NCI-H1417 treated with DMSO at 0.1 percent for 48 hours (cell line): Measurements from ENCODE around the gene SLC44A2.
A peak's percentile ranks its signal among the peaks of the same experiment; 100 is the strongest.

Source experiments
- DNase-seq: peaks from one replicate; lab custom pipeline; 2025; lab: John Stamatoyannopoulos, UW

The SLC44A2 gene

GRCh38 chr19:10615429-10616023, 9.8 kb upstream of the SLC44A2 start:
- no peak for DNase-seq

GRCh38 chr19:10617409-10618121, 7.8 kb upstream of the SLC44A2 start:
- DNase-seq, result no peak

DNA sequence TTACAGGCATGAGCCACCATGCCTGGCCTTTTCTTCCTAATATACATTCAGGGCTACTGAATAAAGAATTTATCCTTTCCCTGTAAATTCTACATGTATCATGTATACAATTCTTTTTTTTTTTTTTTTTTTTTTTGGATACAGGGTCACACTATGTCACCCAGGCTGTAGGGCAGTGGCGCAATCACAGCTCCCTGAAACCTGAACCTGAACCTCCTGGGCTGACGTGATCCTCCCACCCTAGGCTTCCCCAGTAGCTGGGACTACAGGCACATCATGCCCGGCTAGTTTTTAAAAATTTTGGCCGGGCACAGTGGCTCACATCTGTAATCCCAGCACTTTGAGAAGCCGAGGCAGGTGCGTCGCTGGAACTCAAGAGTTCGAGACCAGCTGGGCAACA, 6.5 kb upstream of the SLC44A2 start:
- DNase-seq, result no peak

DNA sequence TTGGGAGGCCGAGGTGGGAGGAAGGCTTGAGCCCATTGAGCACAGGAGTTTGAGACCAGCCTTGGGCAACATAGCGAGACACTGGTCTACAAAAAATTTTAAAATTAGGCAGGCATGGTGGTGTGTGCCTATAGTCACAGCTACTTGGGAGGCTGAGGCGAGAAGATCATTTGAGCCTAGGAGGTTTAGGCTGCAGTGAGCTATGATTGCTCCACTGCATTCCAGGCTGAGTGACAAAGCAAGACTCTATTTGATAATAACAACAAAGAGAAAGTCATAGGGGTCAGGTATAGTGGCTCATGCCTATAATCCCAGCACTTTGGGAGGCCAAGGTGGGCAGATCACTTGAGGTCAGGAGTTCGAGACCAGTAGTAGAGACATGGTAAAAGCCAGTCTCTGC, 4.6 kb upstream of the SLC44A2 start:
- no peak for DNase-seq

GRCh38 chr19:10621966-10622365, 3.4 kb upstream of the SLC44A2 start:
- DNase-seq, result no peak

DNA sequence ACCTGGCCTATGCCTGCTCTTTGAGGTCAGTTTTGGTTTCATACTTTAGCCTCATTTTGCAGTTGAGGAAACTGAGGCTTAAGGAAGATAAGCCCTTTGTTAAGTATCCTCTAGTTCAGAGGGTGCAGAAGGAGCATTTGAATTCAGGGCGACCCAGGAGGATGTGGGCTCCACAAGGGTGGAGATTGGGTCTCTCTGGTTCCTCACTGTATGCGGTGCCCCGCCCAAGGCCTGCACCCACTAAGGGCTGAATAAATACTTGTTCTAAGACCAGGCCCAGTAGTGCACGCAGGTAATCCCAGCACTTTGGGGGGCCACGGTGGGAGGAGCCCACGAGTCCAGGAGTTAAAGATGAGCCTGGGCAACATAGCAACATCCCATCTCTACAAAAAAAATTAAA, 768 bp upstream of the SLC44A2 start:
- no peak for DNase-seq

GRCh38 chr19:10625762-10626138, 397 bp downstream of the SLC44A2 start:
- no peak for DNase-seq

GRCh38 chr19:10631874-10632273, 6.5 kb downstream of the SLC44A2 start:
- DNase-seq, result no peak

DNA sequence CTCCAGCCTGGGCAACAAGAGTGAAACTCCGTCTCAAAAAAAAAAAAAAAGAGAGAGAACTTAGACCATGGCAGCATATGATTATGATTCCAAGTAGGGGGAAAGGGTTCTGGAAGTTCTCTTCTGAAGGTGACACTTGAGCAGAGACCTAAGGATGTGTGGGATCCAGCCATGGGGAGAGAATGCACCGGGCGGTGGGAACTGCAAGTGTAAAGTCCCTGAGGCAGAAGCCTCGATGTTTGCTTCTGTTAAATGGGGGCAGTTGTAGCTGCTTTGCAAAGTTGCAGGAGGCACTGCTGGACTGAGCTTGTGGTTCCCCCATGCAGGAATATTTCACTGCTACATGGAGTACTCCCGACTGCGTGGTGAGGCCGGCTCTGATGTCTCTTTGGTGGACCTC, 9.1 kb downstream of the SLC44A2 start:
- DNase-seq, result no peak

GRCh38 chr19:10634963-10635362, 9.6 kb downstream of the SLC44A2 start:
- no peak for DNase-seq

DNA sequence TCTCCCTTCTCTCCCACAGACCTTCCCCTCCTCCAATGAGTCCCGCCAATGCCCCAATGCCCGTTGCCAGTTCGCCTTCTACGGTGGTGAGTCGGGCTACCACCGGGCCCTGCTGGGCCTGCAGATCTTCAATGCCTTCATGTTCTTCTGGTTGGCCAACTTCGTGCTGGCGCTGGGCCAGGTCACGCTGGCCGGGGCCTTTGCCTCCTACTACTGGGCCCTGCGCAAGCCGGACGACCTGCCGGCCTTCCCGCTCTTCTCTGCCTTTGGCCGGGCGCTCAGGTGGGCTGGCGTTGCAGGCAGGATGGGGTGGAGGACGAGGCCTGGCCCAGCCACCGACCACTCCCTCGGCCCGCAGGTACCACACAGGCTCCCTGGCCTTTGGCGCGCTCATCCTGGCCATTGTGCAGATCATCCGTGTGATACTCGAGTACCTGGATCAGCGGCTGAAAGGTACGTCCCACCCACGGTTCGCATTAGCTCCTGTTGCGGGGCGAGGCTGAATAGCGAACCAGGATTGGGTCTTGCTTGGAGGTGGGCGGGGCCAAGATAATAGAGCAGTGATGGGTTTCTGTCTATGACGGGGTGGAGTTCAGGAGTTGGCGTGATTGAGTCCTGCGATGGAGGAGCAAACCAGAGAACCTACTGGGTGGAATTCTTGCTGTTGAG, 11.1 kb downstream of the SLC44A2 start:
- no peak for DNase-seq

GRCh38 chr19:10637894-10638293, 12.5 kb downstream of the SLC44A2 start:
- DNase-seq, result no peak

DNA sequence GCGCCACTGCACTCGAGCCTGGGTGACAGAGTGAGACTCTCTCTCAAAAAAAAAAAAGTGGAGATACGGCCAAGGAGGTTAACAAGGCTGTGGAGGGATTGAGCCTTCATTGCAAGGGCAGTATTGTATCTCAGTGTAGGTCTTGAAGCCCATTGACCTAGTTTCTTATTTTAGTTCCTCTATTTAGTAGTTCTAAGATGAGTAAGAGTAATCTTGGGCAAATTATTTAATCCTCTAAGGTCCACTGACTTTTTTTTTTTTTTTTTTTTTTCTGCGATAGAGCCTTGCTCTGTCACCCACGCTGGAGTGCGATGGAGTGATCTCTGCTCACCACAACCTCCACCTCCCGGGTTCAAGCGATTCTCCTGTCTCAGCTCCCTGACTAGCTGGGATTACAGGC, 14.5 kb downstream of the SLC44A2 start:
- DNase-seq, result no peak

- DNase-seq, result no peak
Observed at GRCh38 chr19:10640361-10640760, 15.0 kb downstream of the SLC44A2 start.

DNA sequence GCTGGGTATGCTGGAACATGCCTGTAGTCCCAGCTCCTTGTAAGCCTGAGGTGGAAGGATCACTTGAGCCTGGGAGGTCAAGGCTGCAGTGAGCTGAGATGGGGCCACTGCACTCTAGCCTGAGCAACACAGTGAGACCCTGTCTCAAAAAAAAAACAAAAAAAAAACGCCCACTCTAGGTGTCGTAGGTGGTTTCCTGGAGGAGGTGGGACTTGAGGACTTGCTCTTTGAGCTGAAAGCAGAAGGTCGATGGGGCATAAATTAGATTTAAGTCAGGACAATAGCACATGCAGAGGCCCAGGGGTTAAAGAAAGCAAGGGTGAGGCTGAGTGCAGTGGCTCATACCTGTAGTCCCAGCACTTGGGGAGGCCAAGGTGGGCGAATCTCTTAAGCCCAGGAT, 15.9 kb downstream of the SLC44A2 start:
- no peak for DNase-seq

GRCh38 chr19:10642473-10643171, 17.3 kb downstream of the SLC44A2 start:
- no peak for DNase-seq

- no peak for DNase-seq
Observed at GRCh38 chr19:10643172-10643967, 18.0 kb downstream of the SLC44A2 start.

GRCh38 chr19:10643968-10644259, 18.6 kb downstream of the SLC44A2 start:
- no peak for DNase-seq

GRCh38 chr19:10644260-10645007, 19.1 kb downstream of the SLC44A2 start:
- DNase-seq, result peak; percentile 23

GRCh38 chr19:10646456-10647159, 21.3 kb downstream of the SLC44A2 start:
- no peak for DNase-seq

- DNase-seq, result no peak
Observed at GRCh38 chr19:10648360-10648759, 23.0 kb downstream of the SLC44A2 start.
